Embryonic facial prominence (tissue), 1 donor: ENCODE measurements around the gene TSSK2.

Experiments used
- DNase-seq: peaks from one replicate; pipeline ENCODE4 v3.0.0-alpha.2; 2016; ENCODE audit errors: extremely low spot score

Gene TSSK2

GRCh38 chr22:19125011-19125410 is 6.1 kb upstream of the TSSK2 start:
- no peak for DNase-seq

- DNase-seq = no peak
Observed at GRCh38 chr22:19125474-19126308, 5.4 kb upstream of the TSSK2 start.

- no peak for DNase-seq
Observed at GRCh38 chr22:19126309-19127273, 4.5 kb upstream of the TSSK2 start.

GRCh38 chr22:19127329-19128008 is 3.6 kb upstream of the TSSK2 start:
- DNase-seq = no peak

- DNase-seq = no peak
Observed at GRCh38 chr22:19128009-19128401, 3.1 kb upstream of the TSSK2 start.

GRCh38 chr22:19128946-19129727 is 2.0 kb upstream of the TSSK2 start:
- no peak for DNase-seq

GRCh38 chr22:19129871-19130270 is 1.2 kb upstream of the TSSK2 start:
- DNase-seq = no peak

- DNase-seq = no peak
Observed at GRCh38 chr22:19131685-19132015, 542 bp downstream of the TSSK2 start.

GRCh38 chr22:19132153-19132552 is 1.0 kb downstream of the TSSK2 start:
- DNase-seq = no peak

GRCh38 chr22:19132693-19133400 is 1.7 kb downstream of the TSSK2 start:
- no peak for DNase-seq

GRCh38 chr22:19133561-19133960 is 2.5 kb downstream of the TSSK2 start:
- DNase-seq = no peak

- DNase-seq = no peak
Observed at GRCh38 chr22:19134176-19134831, 3.2 kb downstream of the TSSK2 start.

GRCh38 chr22:19134874-19135273 is 3.8 kb downstream of the TSSK2 start:
- DNase-seq = no peak

GRCh38 chr22:19136915-19137314 is 5.8 kb downstream of the TSSK2 start:
- DNase-seq = no peak

GRCh38 chr22:19137384-19138216 is 6.5 kb downstream of the TSSK2 start:
- DNase-seq = no peak

GRCh38 chr22:19138217-19139000 is 7.3 kb downstream of the TSSK2 start:
- DNase-seq = no peak

GRCh38 chr22:19139001-19139356 is 7.9 kb downstream of the TSSK2 start:
- DNase-seq = no peak

- no peak for DNase-seq
Observed at GRCh38 chr22:19139974-19140373, 8.9 kb downstream of the TSSK2 start.

GRCh38 chr22:19142394-19142793 is 11.3 kb downstream of the TSSK2 start:
- DNase-seq = no peak
